IPS DF 19.7 (cell line): ENCODE results near the gene LRRC14B.
"Not testable (repeated sequence)": the region's sequence is repeated elsewhere in the genome, so short reads cannot be mapped to it uniquely, and the experiment has no call there.

Experiments used
- DNase-seq: peaks from one replicate; pipeline ENCODE4 v3.0.0-alpha.2; 2013; ENCODE audit warnings: low read depth, low spot score

LRRC14B gene

DNA sequence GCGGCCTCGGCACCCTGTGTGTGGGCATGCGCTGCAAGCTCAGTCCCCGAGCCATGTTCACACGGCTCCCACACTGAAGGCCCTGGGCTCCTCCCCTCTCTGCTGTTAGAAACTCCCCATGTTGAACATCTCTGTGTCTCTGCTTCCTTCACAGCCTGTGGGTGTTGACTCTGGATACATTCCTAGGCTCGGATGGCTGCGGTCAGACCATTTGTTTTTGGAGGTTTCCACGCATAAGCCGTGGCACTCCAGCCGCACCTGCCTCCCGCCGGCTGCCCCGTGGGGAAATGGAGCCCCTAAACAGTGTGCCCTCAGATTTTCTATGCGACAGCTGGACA lies 31.2 kb upstream of the LRRC14B start:
- DNase-seq, result no peak

DNA sequence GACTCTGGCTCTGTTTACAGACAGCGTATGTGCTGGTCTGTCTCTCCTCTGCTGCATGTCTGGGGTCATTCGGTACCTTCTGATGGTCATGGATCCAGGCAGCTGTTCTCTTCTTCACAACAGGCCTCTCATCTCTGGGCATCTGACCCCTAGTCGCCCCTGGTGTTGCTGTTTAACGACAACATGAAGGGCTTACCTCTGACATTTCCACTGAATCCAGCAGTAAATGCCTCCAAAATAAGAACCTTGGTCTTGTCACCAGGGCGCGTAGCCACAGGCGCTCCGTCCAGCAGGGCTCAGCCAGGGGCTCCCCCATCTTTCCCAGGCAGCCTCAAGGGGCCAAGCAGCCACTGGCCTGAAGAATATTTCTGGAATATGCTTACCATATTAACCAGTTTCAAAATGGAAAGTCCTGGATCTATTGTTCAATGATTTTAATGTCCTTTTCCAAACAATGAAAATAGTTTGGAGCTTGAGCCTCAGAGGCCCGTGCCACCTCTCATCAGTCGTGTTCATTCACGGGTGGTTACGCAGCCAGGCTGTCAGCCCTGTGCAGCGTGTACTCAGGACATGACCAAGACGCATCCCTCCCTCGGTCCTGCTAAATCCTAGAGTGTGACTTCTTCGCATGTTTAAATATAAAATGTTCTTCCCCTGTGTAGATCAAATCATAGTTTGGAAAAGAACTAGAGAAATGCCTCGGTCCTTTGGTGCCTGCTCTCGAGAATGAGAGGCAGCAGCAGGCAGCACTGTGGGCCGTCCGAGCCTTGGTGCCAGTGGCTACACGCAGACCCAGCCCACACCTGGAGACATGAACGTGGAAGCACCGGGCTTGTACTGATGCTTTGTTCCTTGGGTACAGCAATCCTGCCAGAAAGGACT lies 30.1 kb upstream of the LRRC14B start:
- DNase-seq, result no peak

DNA sequence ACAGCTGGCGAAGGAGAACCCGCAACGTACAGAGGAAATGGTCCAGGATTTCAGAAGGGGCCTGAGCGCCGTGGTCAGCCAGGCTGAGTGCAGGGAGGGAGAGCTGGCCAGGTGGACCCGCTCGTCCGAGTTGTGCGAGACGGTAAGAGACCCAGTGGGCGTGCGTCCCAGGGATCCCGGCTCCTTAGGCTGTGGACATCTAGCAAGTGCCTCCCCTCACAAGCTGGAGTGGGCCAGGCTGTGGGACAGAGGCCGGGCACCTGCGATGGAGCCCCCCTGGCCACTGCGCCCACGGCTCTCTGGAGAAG lies 29.5 kb upstream of the LRRC14B start:
- DNase-seq, result no peak

DNA sequence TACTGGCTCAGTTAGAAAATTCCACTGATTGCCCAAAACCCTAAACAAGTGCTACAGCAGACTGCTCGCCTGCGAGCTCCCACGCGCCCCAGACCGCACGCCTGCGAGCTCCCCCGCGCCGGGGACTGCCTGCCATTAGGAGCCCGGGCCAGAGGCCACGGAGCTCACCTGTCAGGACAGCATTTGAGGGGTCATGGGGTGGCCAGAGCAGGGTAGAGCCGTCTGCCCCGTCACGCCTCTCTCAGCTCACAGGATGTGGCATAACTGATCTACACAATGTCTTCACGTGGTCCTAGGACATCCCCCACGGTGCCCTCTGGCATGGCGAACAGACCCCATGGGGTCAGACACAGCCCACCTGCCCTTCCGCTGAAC lies 29.1 kb upstream of the LRRC14B start:
- DNase-seq, result no peak

DNA sequence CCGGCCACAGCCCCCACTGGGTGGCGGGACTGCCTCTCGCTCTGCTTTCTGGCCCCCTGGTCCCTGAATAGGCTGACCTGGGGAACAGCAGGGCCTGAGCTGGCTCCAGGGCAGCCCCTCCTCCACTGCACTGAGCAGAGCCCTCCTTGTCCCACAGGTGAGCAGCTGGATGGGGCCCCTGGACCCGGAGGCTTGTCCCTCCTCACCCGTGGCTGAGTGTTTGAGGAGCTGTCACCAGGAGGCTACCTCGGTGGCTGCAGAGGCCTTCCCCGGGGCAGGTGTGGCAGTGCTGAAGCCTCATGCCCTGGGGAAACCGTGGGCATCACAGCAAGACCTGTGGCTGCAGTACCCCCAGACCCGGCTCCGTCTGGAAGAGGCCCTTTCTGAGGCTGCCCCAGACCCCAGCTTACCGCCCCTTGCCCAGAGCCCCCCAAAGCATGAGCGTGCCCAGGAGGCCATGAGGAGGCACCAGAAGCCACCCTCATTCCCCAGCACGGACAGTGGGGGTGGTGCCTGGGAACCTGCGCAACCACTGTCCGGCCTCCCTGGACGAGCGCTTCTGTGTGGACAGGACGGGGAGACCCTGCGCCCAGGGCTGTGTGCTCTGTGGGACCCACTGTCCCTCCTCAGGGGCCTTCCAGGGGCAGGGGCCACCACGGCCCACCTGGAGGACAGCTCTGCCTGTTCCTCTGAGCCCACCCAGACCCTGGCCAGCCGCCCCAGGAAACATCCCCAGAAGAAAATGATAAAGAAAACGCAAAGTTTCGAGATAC lies 28.5 kb upstream of the LRRC14B start:
- no peak for DNase-seq

DNA sequence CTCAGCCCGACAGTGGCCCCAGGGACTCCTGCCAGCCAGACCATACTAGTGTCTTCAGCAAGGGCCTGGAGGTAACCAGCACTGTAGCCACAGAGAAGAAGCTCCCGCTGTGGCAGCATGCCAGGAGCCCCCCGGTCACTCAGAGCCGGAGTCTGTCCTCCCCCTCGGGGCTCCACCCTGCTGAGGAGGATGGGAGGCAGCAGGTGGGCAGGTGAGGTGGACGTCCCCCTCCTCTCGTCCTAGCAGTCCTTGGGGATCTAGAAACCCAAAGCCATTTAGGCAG lies 28.0 kb upstream of the LRRC14B start:
- no peak for DNase-seq

DNA sequence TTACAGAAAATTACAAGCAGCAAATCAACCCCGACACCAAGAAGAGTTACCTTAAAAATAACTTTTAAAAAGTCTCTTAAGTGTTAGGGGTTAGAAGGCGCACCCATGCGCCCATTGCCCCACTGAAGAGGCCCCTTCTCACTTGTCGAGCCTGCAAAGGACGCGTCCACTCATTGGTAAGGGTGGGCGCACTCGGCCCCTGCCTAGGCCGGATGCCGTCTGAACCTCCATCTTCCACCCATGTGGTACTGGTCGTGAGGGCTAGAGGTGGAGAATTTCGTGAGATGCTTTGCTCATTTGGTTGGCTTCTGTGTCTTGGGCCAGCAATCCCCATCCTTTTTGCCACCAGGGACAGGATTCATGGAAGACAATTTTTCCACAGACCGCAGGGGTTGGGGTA lies 27.5 kb upstream of the LRRC14B start:
- DNase-seq, result no peak

DNA sequence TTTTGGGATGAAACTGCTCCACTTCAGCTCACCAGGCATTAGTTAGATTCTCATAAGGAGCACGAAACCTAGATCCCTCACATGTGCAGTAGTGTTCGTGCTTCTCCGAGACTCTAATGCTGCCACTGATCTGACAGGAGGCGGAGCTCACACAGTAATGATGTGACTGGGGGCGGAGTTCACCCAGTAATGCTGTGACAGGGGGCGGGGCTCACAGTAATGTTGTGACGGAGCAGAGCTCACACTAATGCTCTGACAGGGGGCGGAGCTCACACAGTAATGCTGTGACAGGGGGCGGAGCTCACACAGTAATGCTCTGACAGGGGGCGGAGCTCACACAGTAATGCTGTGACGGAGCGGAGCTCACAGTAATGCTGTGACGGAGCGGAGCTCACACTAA lies 27.1 kb upstream of the LRRC14B start:
- DNase-seq, result no peak

DNA sequence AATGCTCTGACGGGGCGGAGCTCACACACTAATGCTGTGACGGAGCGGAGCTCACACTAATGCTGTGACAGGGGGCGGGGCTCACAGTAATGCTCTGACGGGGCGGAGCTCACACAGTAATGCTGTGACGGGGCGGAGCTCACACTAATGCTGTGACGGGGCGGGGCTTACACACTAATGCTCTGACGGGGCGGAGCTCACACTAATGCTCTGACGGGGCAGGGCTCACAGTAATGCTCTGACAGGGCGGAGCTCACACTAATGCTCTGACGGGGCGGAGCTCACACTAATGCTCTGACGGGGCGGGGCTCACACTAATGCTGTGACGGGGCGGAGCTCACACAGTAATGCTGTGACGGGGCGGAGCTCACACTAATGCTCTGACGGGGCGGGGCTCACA lies 26.5 kb upstream of the LRRC14B start:
- not testable (repeated sequence) for DNase-seq

DNA sequence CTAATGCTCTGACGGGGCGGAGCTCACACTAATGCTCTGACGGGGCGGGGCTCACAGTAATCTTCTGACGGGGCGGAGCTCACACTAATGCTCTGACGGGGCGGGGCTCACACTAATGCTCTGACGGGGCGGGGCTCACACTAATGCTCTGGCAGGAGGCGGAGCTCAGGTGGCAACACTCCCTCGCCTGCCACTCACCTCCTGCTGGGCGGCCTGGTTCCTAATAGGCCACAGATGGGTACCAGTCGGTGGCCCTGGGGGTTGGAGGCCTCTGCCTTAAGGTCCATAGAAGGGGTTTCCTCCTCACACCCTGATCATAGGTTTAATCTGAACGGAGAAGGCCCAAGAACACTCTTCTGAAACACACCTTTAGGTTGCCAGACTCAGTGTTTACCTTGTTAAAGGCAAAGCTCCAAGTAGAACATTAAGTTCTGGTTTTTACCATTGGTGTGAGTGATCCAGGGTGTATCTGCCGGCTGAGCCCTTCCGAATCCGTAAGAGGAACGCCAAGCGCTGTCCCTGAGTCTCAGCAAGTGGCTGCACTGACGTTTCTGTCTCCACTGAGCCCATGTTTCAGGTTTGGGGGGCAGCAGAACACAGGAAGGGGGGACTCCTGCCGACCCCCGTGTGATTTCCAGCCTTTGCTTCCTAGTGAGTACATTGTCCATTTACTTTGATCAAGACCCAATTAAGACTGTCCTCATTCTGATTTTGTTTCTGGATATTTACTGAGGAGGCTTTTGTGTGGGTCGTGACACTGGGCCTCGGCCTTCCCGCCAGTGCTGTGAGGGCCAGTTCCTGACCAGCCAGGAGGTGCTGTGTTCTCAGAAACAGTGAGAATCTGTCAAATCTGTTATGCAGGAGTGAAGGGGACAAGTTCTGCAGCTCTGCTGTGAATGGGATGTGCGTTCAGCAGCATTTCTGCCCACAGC lies 24.6 kb upstream of the LRRC14B start:
- DNase-seq, result no peak

DNA sequence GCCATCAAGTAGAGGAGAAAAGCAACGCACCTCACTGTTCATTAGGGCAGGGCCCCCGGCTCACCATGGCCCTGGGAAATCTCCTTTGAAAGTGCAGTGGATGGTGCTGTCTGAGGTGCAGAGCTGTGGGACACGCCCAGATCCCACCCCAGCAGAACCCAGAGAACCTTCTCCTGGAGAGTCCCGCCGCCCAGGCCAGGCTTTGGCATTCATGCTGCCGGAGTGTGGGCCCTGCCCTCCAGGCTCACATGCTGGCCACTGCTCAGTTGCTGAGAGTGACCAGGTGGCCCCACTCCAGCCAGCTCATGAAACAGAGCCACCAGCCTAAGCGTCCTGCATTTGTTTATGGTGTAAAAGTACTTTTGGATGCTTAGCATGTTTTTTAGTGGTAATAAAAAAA lies 23.8 kb upstream of the LRRC14B start:
- DNase-seq, result no peak

DNA sequence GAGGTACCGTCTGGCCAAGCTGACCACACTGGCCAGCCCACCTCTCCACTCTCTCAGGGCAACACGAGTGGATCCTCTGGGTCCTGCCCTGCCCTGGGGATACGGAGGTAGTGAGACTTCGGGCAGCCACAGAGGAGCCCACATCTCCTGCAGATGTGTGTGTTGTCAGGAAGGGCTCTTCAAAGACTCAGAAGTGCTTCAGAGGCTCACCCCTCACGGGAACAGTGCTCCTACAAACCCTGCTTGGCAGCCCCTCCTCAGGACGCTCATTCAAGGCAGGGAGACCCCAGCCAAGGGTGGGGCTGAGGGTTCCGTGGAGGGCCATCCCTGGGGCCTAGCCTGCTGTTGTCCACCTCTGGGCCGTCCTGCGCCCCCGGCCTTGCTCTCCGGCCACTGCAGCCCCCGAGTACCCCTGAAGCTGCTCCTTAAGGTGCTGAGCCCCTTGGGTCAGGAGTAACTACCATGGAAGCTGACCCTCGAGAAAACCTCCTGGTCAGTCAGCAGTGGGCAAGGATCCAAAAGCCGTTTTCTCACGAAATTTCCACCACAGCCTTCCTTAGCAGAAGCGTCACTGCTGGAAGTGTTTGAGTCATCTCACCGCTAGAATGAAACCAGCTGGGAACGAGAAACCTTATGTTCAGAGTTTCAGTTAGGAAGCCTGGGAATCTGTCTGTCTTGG lies 23.2 kb upstream of the LRRC14B start:
- DNase-seq, result no peak

DNA sequence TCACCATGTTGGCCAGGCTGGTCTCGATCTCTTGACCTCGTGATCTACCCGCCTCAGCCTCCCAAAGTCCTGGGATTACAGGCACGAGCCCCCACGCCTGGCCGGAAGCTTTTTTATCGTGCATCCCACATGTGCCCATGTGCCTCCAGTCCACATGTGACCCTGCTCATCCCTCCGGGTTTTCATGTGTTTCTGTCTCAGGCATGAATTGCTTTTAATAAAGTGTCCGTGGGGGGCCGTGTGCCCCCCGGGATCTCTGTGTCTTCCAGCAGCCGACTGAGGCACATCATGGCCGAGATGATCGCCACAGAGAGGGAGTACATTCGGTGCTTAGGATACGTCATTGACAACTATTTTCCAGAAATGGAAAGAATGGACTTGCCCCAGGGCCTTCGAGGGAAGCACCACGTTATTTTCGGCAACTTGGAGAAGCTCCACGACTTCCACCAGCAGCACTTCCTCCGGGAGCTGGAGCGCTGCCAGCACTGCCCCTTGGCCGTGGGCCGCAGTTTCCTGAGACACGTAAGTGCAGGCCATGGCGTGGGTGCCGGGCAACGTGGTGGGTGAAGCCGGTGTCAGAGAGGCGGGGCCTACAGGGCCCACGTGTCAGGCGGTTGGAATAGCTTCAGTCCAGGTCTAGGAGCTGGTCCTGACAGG lies 22.1 kb upstream of the LRRC14B start:
- no peak for DNase-seq

DNA sequence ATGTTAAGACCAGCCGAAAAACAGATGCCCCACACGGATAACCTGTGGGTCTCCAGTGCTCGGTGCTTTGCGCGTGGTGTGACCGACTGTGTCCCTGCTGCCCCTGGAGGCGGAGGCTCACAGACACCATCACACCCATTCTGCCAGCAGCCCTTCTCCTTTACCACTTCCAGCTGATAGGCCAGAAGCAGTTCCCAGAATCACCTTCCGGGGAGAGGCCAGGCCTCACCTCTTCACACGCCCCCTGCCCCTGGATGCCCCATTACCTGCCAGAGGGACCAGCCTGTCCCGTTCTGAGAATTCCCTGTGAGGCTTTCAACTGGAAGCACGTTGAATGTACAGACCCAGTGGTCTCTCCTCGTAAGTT lies 21.6 kb upstream of the LRRC14B start:
- no peak for DNase-seq

DNA sequence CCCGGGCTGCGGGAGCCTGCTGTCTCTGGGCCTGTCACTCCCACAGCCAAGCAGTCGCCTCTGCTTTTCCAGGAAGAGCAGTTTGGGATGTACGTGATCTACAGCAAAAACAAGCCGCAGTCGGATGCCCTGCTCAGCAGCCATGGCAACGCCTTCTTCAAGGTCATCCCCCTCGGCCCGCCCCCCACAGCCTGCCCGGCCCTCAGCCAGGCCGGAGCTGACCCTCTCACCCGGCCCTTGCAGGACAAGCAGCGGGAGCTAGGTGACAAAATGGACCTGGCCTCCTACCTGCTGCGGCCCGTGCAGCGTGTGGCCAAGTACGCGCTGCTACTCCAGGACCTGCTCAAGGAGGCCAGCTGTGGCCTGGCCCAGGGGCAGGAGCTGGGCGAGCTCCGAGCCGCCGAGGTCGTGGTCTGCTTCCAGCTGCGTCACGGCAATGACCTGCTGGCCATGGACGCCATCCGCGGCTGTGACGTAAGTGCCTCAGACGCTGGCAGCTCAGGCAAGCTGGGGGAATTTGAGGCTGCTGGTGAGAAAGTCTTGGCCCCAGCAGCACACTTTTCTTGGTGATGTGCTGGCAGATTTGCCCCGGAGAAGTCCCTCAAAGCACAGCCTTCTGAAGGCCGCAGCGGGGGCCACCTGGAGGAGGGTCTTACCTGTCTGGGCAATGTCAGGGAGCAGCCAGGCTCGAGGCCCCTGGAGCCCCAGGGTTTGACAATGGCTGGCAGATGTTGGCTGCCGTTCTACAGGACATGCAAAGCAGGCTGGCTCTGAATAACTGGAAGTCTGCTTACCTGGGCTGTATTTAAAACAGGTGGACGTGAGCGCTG lies 20.1 kb upstream of the LRRC14B start:
- no peak for DNase-seq

DNA sequence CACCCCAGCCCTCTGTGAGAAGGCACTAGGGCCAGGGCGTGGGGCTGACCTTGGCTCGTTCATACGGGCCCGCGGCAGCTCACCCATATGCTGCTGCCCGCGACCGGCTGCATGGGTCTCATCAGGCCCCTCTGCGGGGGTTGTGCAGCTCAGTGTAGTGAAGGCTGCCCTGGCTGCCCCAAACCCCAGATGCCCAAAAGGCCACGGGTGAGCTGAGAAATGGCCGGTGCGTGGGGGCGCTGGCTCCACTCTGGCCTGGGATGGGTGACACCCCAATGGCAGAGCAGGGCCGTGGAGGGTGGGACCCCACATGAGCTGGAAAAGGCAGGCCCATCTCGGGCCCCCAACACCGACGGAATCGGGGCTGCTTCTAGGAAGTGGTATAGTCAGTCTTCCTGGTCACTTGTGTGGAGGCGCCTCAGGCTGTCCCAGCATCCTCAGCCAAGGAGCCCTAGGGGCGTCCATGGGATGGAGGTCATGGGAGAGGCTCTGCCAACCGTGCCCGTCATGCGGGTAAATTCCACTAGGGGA lies 19.4 kb upstream of the LRRC14B start:
- DNase-seq, result no peak

DNA sequence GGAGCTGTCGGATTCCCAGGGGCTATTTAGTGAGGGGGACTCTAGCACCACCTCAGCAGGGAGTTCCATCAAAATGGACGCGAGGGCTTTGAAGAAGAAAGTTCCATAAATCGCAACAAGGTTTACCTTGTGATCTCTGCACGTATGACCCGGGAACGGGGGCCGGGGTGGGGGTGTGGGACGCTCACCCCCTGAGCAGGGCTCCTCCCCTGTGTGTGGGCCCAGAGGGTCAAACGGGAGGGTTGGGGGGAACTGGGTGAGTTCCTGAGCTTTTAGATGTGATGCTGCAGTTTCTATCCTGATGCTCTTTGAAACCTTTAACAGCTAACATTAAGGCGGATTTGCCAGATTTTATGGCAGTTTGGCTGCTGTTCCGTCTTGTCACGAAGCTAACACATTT lies 18.9 kb upstream of the LRRC14B start:
- no peak for DNase-seq

DNA sequence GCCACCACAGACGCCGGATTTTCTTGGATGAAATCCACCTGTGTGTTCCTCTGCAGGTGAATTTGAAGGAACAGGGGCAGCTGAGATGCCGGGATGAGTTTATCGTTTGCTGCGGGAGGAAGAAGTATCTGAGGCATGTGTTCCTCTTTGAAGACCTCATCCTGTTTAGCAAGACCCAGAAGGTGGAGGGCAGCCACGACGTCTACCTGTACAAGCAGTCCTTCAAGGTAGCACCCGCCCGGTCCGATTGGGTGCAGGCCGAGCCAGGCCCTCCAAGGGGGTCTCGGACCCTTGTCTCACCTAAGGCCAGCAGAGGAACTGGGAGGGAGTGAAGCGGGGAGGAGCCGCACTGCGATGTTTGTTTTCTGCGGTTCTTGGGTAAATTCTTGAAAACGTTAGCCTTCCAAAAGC lies 18.4 kb upstream of the LRRC14B start:
- no peak for DNase-seq

DNA sequence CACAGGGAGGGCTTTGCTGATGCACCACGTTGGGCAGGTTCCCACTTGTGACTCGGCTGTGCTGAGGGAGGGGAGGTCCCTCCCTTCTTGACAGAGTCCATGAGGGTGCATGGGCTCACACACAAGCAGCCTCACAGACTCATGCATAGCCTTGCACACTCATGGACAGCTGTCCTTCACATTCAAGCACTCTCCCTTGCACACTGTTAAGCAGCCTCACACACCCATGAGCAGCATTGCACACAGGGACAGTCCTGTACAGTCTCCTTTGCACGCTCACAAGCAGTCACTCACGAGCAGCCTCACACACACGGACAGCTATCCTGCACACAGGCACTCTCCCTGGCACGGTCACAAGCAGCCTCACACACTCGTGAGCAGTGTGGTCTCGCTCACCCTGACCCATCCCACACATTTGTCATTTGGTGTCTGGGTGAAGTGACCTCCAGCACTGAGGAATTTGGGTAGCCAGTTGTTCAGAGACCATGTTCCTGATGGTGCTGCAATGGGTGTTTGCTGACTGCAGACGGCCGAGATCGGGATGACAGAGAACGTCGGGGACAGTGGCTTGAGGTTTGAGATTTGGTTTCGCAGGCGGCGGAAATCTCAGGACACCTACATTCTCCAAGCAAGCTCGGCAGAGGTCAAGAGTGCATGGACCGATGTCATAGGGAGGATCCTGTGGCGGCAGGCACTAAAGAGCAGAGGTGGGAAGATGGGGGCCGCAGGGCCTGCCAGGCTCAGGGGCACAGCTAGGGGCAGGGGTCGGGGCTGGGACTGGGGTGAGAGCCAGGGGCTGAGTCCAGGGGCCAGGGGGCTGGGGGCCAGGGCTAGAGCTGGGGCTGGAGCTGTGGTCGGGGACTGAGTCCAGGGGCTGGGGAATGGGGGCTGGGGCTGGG lies 17.7 kb upstream of the LRRC14B start:
- no peak for DNase-seq

DNA sequence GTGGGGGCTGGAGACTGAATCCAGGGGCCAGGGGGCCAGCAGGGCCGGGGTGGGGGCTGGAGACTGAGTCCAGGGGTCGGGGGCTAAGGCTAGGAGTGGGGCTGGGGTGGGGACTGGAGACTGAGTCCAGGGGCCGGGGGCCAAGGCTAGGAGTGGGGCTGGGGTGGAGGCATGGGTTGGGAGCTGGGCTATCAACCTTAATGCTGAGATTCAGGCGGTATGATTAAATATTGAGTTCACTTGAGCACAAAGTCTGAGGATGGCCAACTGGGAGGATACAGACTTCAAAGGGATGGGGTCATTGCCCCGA lies 17.0 kb upstream of the LRRC14B start:
- no peak for DNase-seq
